ENCODE measurements around the gene TTLL5.
A peak's percentile ranks its signal among the peaks of the same experiment; 100 is the strongest.

TTLL5 gene

DNA sequence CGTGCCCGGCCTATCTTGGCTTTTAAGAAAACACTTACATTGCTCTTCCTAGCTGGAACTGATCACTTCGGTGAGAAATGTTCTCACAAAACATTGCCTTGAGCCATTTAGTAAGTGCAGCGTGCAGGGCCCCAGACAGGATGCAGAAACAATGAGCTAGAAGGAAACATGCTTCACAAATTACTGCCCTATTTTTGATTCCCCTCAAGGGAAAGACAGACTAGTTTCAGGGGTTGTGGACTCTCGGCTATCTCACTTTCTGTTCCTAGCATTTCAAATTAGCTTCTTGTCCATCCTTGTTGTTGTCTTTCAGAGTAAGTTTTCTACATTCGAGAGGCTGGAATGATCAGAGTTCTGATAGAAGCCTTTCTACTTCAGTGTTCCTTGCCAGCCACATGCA, 299.2 kb downstream of the TTLL5 start:
- Histone ChIP-seq H3K27me3 (ENCODE audit: control insufficient read depth, insufficient read depth, low read length) (no peaks in the 10 kb centered on the region), H3K27ac (ENCODE audit: low read length) (no peak overlapping the region), H3K36me3 (ENCODE audit: control insufficient read depth, low read depth, low read length) (no peaks in the 10 kb centered on the region), H3K4me1 (ENCODE audit: control insufficient read depth, low read depth, low read length) (no peaks in the 10 kb centered on the region), H3K9ac (ENCODE audit: low read length) (no peak overlapping the region), H3K9me3 (ENCODE audit: control insufficient read depth, low read depth, low read length) (no peaks in the 10 kb centered on the region), H3K4me3 (ENCODE audit: low read length) (no peak overlapping the region)

DNA sequence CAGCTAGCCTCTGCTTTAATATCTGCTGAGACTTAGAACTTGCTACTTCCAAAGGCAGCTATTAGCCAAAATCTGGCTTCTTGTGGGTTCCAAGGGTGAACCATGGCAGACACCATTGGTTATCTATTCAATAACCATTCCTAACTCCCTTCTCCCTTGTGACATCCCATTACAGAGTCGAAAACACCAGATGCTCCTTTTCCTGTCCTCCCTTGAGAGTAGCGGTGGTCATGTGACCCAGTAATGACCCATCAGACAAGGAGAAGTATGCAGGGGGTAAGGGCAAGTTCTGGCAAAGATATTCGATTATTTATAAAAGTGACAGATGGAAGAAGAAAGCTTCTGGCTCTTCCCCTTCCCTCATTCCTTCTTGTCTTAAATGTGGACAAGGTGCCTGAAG, 300.6 kb downstream of the TTLL5 start:
- H3K27ac ChIP-seq (ENCODE audit: low read length) = no peak overlapping the region

DNA sequence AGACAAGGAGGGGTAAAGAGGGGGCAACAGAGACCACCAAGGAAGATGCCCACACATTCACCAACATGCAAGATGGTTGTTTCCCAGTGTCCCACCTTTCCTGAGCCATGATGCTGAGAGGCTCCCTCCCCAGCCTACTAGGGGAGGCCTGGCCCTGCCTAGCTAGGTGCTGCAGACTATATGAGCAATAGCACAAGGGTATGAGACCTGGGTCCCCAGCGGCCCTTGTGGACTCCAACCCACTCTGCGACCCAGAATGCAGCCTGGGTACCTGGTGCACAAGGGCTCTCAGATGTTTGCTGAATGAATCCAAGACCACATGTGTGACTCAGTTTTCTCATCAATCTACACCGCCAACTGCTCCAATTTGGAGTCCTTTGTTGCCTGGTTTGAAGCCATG, 306.8 kb downstream of the TTLL5 start:
- no peak overlapping the region for H3K9ac ChIP-seq (ENCODE audit: low read length)
- peaks cover 9% of the 10 kb centered on the region for H3K4me1 ChIP-seq (ENCODE audit: control insufficient read depth, low read depth, low read length)
- no peaks in the 10 kb centered on the region for H3K36me3 ChIP-seq (ENCODE audit: control insufficient read depth, low read depth, low read length)
- no peaks in the 10 kb centered on the region for H3K9me3 ChIP-seq (ENCODE audit: control insufficient read depth, low read depth, low read length)
- H3K4me3 ChIP-seq (ENCODE audit: low read length) = no peak overlapping the region
- H3K27ac ChIP-seq (ENCODE audit: low read length) = no peak overlapping the region
- no peaks in the 10 kb centered on the region for H3K27me3 ChIP-seq (ENCODE audit: control insufficient read depth, insufficient read depth, low read length)

More for the DNA sequence above, 300.6 kb downstream of the TTLL5 start:
- Histone ChIP-seq H3K27me3 (ENCODE audit: control insufficient read depth, insufficient read depth, low read length) (no peaks in the 10 kb centered on the region), H3K4me3 (ENCODE audit: low read length) (no peak overlapping the region), H3K36me3 (ENCODE audit: control insufficient read depth, low read depth, low read length) (no peaks in the 10 kb centered on the region), H3K9ac (ENCODE audit: low read length) (no peak overlapping the region), H3K9me3 (ENCODE audit: control insufficient read depth, low read depth, low read length) (no peaks in the 10 kb centered on the region), H3K4me1 (ENCODE audit: control insufficient read depth, low read depth, low read length) (no peaks in the 10 kb centered on the region)

- no peaks in the 10 kb centered on the region for H3K27me3 ChIP-seq (ENCODE audit: control insufficient read depth, insufficient read depth, low read length)
- peaks cover 9% of the 10 kb centered on the region for H3K4me1 ChIP-seq (ENCODE audit: control insufficient read depth, low read depth, low read length)
- no peaks in the 10 kb centered on the region for H3K36me3 ChIP-seq (ENCODE audit: control insufficient read depth, low read depth, low read length)
- H3K27ac ChIP-seq (ENCODE audit: low read length) = no peak overlapping the region
- no peak overlapping the region for H3K4me3 ChIP-seq (ENCODE audit: low read length)
- H3K9ac ChIP-seq (ENCODE audit: low read length) = no peak overlapping the region
- no peaks in the 10 kb centered on the region for H3K9me3 ChIP-seq (ENCODE audit: control insufficient read depth, low read depth, low read length)
These were observed 307.4 kb downstream of the TTLL5 start for GRCh38 chr14:75968456-75968855.

GRCh38 chr14:75969126-75969525, 308.1 kb downstream of the TTLL5 start:
- no peaks in the 10 kb centered on the region for H3K36me3 ChIP-seq (ENCODE audit: control insufficient read depth, low read depth, low read length)

DNA sequence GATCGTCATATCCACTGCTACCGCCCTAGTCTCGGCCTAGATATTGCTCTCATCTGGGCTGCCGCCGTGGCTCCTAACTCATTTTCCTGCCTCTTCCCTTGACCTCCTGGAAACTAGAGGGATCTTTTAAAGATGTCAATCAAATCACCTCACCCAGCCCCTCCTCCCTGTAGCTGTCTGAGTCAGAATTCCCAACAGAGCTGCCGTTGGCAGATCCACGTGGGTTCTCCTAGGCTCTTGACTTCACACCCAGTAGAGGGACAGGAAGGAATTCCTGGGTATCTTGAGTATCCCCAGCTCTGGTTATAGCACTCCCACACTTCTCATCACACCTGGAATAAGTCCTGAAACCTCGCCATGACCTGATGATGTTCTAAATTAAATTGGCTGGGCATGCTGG, 308.8 kb downstream of the TTLL5 start:
- Histone ChIP-seq H3K9ac (ENCODE audit: low read length) (no peak overlapping the region), H3K9me3 (ENCODE audit: control insufficient read depth, low read depth, low read length) (no peaks in the 10 kb centered on the region), H3K36me3 (ENCODE audit: control insufficient read depth, low read depth, low read length) (no peaks in the 10 kb centered on the region), H3K27me3 (ENCODE audit: control insufficient read depth, insufficient read depth, low read length) (no peaks in the 10 kb centered on the region), H3K4me1 (ENCODE audit: control insufficient read depth, low read depth, low read length) (peaks cover 9% of the 10 kb centered on the region), H3K4me3 (ENCODE audit: low read length) (no peak overlapping the region), H3K27ac (ENCODE audit: low read length) (no peak overlapping the region)

More at GRCh38 chr14:75969126-75969525, 308.1 kb downstream of the TTLL5 start:
- Histone ChIP-seq H3K27ac (ENCODE audit: low read length) (no peak overlapping the region), H3K9ac (ENCODE audit: low read length) (no peak overlapping the region), H3K4me1 (ENCODE audit: control insufficient read depth, low read depth, low read length) (peaks cover 9% of the 10 kb centered on the region), H3K27me3 (ENCODE audit: control insufficient read depth, insufficient read depth, low read length) (no peaks in the 10 kb centered on the region), H3K4me3 (ENCODE audit: low read length) (no peak overlapping the region), H3K9me3 (ENCODE audit: control insufficient read depth, low read depth, low read length) (no peaks in the 10 kb centered on the region)

DNA sequence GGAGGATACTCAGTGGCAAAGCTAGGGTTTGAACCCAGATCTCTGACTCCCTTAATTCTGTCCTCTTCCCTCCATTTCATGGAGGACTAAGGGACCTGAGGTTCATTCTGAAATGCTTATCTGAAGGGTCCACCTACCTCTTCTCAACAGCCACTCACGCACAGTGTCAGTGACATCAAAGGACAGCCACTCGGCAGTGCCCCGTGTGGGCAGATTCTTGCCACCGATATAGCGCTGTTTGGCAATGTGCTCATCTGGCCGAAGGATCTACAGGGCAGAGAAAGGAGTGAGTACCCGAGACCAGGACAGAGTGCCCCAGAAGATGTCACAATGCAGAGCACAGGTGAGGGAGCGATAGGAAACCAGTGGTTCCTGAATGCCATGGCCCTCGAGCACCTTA, 309.9 kb downstream of the TTLL5 start:
- H3K27ac ChIP-seq (ENCODE audit: low read length) = no peak overlapping the region
- no peaks in the 10 kb centered on the region for H3K9me3 ChIP-seq (ENCODE audit: control insufficient read depth, low read depth, low read length)
- H3K9ac ChIP-seq (ENCODE audit: low read length) = no peak overlapping the region
- no peaks in the 10 kb centered on the region for H3K27me3 ChIP-seq (ENCODE audit: control insufficient read depth, insufficient read depth, low read length)
- H3K36me3 ChIP-seq (ENCODE audit: control insufficient read depth, low read depth, low read length) = no peaks in the 10 kb centered on the region
- peaks cover 9% of the 10 kb centered on the region for H3K4me1 ChIP-seq (ENCODE audit: control insufficient read depth, low read depth, low read length)
- H3K4me3 ChIP-seq (ENCODE audit: low read length) = no peak overlapping the region

- Histone ChIP-seq H3K9me3 (ENCODE audit: control insufficient read depth, low read depth, low read length) (no peaks in the 10 kb centered on the region), H3K4me1 (ENCODE audit: control insufficient read depth, low read depth, low read length) (peaks cover 9% of the 10 kb centered on the region), H3K9ac (ENCODE audit: low read length) (no peak overlapping the region), H3K27ac (ENCODE audit: low read length) (no peak overlapping the region), H3K36me3 (ENCODE audit: control insufficient read depth, low read depth, low read length) (no peaks in the 10 kb centered on the region), H3K4me3 (ENCODE audit: low read length) (no peak overlapping the region), H3K27me3 (ENCODE audit: control insufficient read depth, insufficient read depth, low read length) (no peaks in the 10 kb centered on the region)
These were observed 310.5 kb downstream of the TTLL5 start for GRCh38 chr14:75971509-75971908.

DNA sequence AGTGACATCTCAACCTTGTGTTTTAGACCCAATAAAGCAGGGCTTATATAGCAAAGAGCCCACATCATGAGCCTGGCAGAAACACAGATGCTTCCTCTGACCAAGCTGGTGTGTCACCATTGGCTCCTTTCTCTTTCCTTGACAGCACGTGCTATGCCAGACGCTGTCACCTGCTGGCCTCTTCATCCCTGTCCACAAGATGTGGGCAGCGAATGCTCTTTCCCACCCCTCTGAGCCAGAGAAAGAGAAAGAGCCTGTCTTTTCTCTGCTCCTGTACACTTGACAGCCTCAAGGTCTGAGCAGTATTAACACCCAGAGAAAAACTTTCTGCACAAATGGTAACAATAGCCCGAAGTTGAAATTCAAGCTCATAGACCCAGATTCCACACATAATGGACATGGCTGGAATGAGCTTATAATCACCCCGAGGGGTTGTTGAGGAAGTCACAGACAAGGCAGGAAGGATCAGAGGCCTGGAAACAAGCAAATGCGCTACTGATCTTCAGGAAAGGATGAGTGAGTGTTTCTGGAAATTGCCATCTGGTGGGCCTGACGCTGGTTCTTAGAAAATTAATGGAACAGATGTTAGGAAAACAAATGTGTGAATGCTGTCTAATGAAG, 311.9 kb downstream of the TTLL5 start:
- H3K9me3 ChIP-seq (ENCODE audit: control insufficient read depth, low read depth, low read length) = no peaks in the 10 kb centered on the region
- H3K4me1 ChIP-seq (ENCODE audit: control insufficient read depth, low read depth, low read length) = peaks cover 22% of the 10 kb centered on the region
- H3K9ac ChIP-seq (ENCODE audit: low read length) = no peak overlapping the region
- no peaks in the 10 kb centered on the region for H3K27me3 ChIP-seq (ENCODE audit: control insufficient read depth, insufficient read depth, low read length)
- no peak overlapping the region for H3K4me3 ChIP-seq (ENCODE audit: low read length)
- H3K36me3 ChIP-seq (ENCODE audit: control insufficient read depth, low read depth, low read length) = no peaks in the 10 kb centered on the region
- no peak overlapping the region for H3K27ac ChIP-seq (ENCODE audit: low read length)

GRCh38 chr14:75976826-75977581, 316.0 kb downstream of the TTLL5 start:
- Histone ChIP-seq H3K27ac (ENCODE audit: low read length) (no peak overlapping the region), H3K9ac (ENCODE audit: low read length) (no peak overlapping the region), H3K4me3 (ENCODE audit: low read length) (peak overlapping the region; percentile 20), H3K36me3 (ENCODE audit: control insufficient read depth, low read depth, low read length) (no peaks in the 10 kb centered on the region), H3K27me3 (ENCODE audit: control insufficient read depth, insufficient read depth, low read length) (peaks cover 13% of the 10 kb centered on the region), H3K9me3 (ENCODE audit: control insufficient read depth, low read depth, low read length) (no peaks in the 10 kb centered on the region), H3K4me1 (ENCODE audit: control insufficient read depth, low read depth, low read length) (peaks cover 22% of the 10 kb centered on the region)

GRCh38 chr14:75977582-75977943, 316.5 kb downstream of the TTLL5 start:
- Histone ChIP-seq H3K36me3 (ENCODE audit: control insufficient read depth, low read depth, low read length) (no peaks in the 10 kb centered on the region), H3K27ac (ENCODE audit: low read length) (no peak overlapping the region), H3K4me3 (ENCODE audit: low read length) (no peak overlapping the region), H3K9ac (ENCODE audit: low read length) (no peak overlapping the region), H3K9me3 (ENCODE audit: control insufficient read depth, low read depth, low read length) (no peaks in the 10 kb centered on the region), H3K4me1 (ENCODE audit: control insufficient read depth, low read depth, low read length) (peaks cover 18% of the 10 kb centered on the region), H3K27me3 (ENCODE audit: control insufficient read depth, insufficient read depth, low read length) (peaks cover 13% of the 10 kb centered on the region)

- no peak overlapping the region for H3K27ac ChIP-seq (ENCODE audit: low read length)
- peaks cover 20% of the 10 kb centered on the region for H3K27me3 ChIP-seq (ENCODE audit: control insufficient read depth, insufficient read depth, low read length)
- no peak overlapping the region for H3K4me3 ChIP-seq (ENCODE audit: low read length)
- H3K9me3 ChIP-seq (ENCODE audit: control insufficient read depth, low read depth, low read length) = no peaks in the 10 kb centered on the region
- peaks cover 22% of the 10 kb centered on the region for H3K4me1 ChIP-seq (ENCODE audit: control insufficient read depth, low read depth, low read length)
- no peak overlapping the region for H3K9ac ChIP-seq (ENCODE audit: low read length)
- no peaks in the 10 kb centered on the region for H3K36me3 ChIP-seq (ENCODE audit: control insufficient read depth, low read depth, low read length)
These were observed 317.2 kb downstream of the TTLL5 start for GRCh38 chr14:75978249-75978731.

Measured in iPS-18a (cell line).